Upper lobe of left lung (tissue), 4 donors: ENCODE measurements around the gene PDE9A.

ENCODE experiments used
- POLR2A ChIP-seq, 4 donors: fragments of 450-650 bp; IDR thresholded peaks; one replicate each; pipeline ENCODE4 v1.5.1; 2016 to 2017; ENCODE audit warnings: antibody characterized with exemption in 4 of 4, mild to moderate bottlenecking in 2 of 4
- POLR2AphosphoS5 ChIP-seq, 2 donors: sonication (generic); formaldehyde crosslinking; IDR thresholded peaks; one replicate each; pipeline ENCODE4 v1.5.1; 2017; ENCODE audit warnings: antibody characterized with exemption in 2 of 2

DNA sequence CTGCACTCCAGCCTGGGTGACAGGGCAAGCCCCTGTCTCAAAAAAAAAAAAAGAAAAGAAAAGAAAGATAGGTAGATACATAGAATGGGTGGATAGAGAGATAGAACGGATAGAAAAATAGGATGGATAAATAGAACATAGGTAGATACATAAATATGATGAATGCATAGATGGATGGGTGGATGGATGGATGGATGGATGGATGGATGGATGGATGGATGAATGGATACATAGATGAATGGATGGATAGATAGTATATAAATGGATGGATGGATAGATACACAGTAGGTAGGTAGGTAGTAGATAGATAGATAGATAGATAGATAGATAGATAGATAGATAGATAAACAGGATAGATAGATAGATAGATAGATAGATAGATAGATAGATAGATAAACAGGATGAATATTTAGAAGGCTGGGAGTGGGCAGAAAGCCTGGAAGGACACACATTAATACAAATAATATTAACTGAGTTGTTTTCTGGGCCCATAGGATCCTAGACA is 87.0 kb downstream of the PDE9A start:
- TF ChIP-seq POLR2AphosphoS5 (IDR thresholded peaks at IDR 0.05) = no peak
- TF ChIP-seq POLR2A (IDR thresholded peaks at IDR 0.05) = no peak
